ENCODE results near the gene AKAP6.

Gene AKAP6

GRCh38 chr14:32825058-32825457, 496.0 kb downstream of the AKAP6 start:
- H3K27ac Mint-ChIP-seq (ENCODE audit: low read depth), result no peak overlapping the region
- no peak for DNase-seq (ENCODE audit: low spot score in 2 of 2)
- ATAC-seq (replicated peaks; ENCODE audit: extremely low read depth, poor library complexity, severe bottlenecking), result no peak
- no peak overlapping the region for H3K4me3 Mint-ChIP-seq
- no peaks in the 10 kb centered on the region for H3K27me3 Mint-ChIP-seq
- H3K36me3 Mint-ChIP-seq (ENCODE audit: insufficient read depth), result no peaks in the 10 kb centered on the region
- no peaks in the 10 kb centered on the region for H3K4me1 Mint-ChIP-seq
- peaks cover 25% of the 10 kb centered on the region for H3K9me3 Mint-ChIP-seq

GRCh38 chr14:32826404-32827082, 497.4 kb downstream of the AKAP6 start:
- no peaks in the 10 kb centered on the region for H3K4me1 Mint-ChIP-seq
- no peaks in the 10 kb centered on the region for H3K27me3 Mint-ChIP-seq
- H3K27ac Mint-ChIP-seq (ENCODE audit: low read depth), result no peak overlapping the region
- DNase-seq (ENCODE audit: low spot score in 2 of 2) (no peak), ATAC-seq (replicated peaks; ENCODE audit: extremely low read depth, poor library complexity, severe bottlenecking) (no peak)
- H3K4me3 Mint-ChIP-seq, result no peak overlapping the region
- peaks cover 23% of the 10 kb centered on the region for H3K9me3 Mint-ChIP-seq
- no peaks in the 10 kb centered on the region for H3K36me3 Mint-ChIP-seq (ENCODE audit: insufficient read depth)

- ATAC-seq (replicated peaks; ENCODE audit: extremely low read depth, poor library complexity, severe bottlenecking), result no peak
- no peak for DNase-seq (ENCODE audit: low spot score in 2 of 2)
- peaks cover 28% of the 10 kb centered on the region for H3K9me3 Mint-ChIP-seq
- no peaks in the 10 kb centered on the region for H3K36me3 Mint-ChIP-seq (ENCODE audit: insufficient read depth)
- no peak overlapping the region for H3K27ac Mint-ChIP-seq (ENCODE audit: low read depth)
- no peak overlapping the region for H3K4me3 Mint-ChIP-seq
- H3K4me1 Mint-ChIP-seq, result no peaks in the 10 kb centered on the region
- H3K27me3 Mint-ChIP-seq, result no peaks in the 10 kb centered on the region
These were observed 498.4 kb downstream of the AKAP6 start for GRCh38 chr14:32827514-32827913.

- ATAC-seq (replicated peaks; ENCODE audit: extremely low read depth, poor library complexity, severe bottlenecking) (no peak), DNase-seq (ENCODE audit: low spot score in 2 of 2) (no peak)
- Mint-ChIP-seq H3K4me3 (no peak overlapping the region), H3K4me1 (no peaks in the 10 kb centered on the region), H3K27ac (ENCODE audit: low read depth) (no peak overlapping the region), H3K36me3 (ENCODE audit: insufficient read depth) (no peaks in the 10 kb centered on the region), H3K9me3 (peaks cover 23% of the 10 kb centered on the region), H3K27me3 (no peaks in the 10 kb centered on the region)
These were observed 506.8 kb downstream of the AKAP6 start for GRCh38 chr14:32835924-32836323.

GRCh38 chr14:32841698-32842097, 512.6 kb downstream of the AKAP6 start:
- Mint-ChIP-seq H3K27me3 (no peaks in the 10 kb centered on the region), H3K4me3 (no peak overlapping the region), H3K36me3 (ENCODE audit: insufficient read depth) (no peaks in the 10 kb centered on the region), H3K4me1 (no peaks in the 10 kb centered on the region), H3K9me3 (peaks cover 23% of the 10 kb centered on the region), H3K27ac (ENCODE audit: low read depth) (no peak overlapping the region)
- DNase-seq (ENCODE audit: low spot score in 2 of 2), result no peak
- ATAC-seq (replicated peaks; ENCODE audit: extremely low read depth, poor library complexity, severe bottlenecking), result no peak

GRCh38 chr14:32846821-32847365, 517.8 kb downstream of the AKAP6 start:
- Mint-ChIP-seq H3K4me3 (no peak overlapping the region), H3K4me1 (no peaks in the 10 kb centered on the region), H3K9me3 (peaks cover 18% of the 10 kb centered on the region), H3K36me3 (ENCODE audit: insufficient read depth) (no peaks in the 10 kb centered on the region), H3K27ac (ENCODE audit: low read depth) (no peak overlapping the region), H3K27me3 (no peaks in the 10 kb centered on the region)
- DNase-seq (ENCODE audit: low spot score in 2 of 2) (no peak), ATAC-seq (replicated peaks; ENCODE audit: extremely low read depth, poor library complexity, severe bottlenecking) (no peak)

GRCh38 chr14:32847867-32848266, 518.8 kb downstream of the AKAP6 start:
- H3K4me1 Mint-ChIP-seq, result no peaks in the 10 kb centered on the region
- H3K27me3 Mint-ChIP-seq, result no peaks in the 10 kb centered on the region
- H3K27ac Mint-ChIP-seq (ENCODE audit: low read depth), result no peak overlapping the region
- no peak overlapping the region for H3K4me3 Mint-ChIP-seq
- DNase-seq (ENCODE audit: low spot score in 2 of 2), result no peak
- no peaks in the 10 kb centered on the region for H3K36me3 Mint-ChIP-seq (ENCODE audit: insufficient read depth)
- H3K9me3 Mint-ChIP-seq, result peaks cover 18% of the 10 kb centered on the region
- no peak for ATAC-seq (replicated peaks; ENCODE audit: extremely low read depth, poor library complexity, severe bottlenecking)

- H3K9me3 Mint-ChIP-seq, result peaks cover 29% of the 10 kb centered on the region
- no peaks in the 10 kb centered on the region for H3K27me3 Mint-ChIP-seq
- H3K4me3 Mint-ChIP-seq, result no peak overlapping the region
- H3K36me3 Mint-ChIP-seq (ENCODE audit: insufficient read depth), result no peaks in the 10 kb centered on the region
- H3K4me1 Mint-ChIP-seq, result no peaks in the 10 kb centered on the region
- no peak for DNase-seq (ENCODE audit: low spot score in 2 of 2)
- ATAC-seq (replicated peaks; ENCODE audit: extremely low read depth, poor library complexity, severe bottlenecking), result no peak
- H3K27ac Mint-ChIP-seq (ENCODE audit: low read depth), result no peak overlapping the region
These were observed 536.8 kb downstream of the AKAP6 start for GRCh38 chr14:32865827-32866376.

- peaks cover 26% of the 10 kb centered on the region for H3K9me3 Mint-ChIP-seq
- H3K4me1 Mint-ChIP-seq, result no peaks in the 10 kb centered on the region
- DNase-seq (ENCODE audit: low spot score in 2 of 2) (no peak), ATAC-seq (replicated peaks; ENCODE audit: extremely low read depth, poor library complexity, severe bottlenecking) (no peak)
- H3K27ac Mint-ChIP-seq (ENCODE audit: low read depth), result no peak overlapping the region
- no peak overlapping the region for H3K4me3 Mint-ChIP-seq
- peaks cover 1% of the 10 kb centered on the region for H3K36me3 Mint-ChIP-seq (ENCODE audit: insufficient read depth)
- no peaks in the 10 kb centered on the region for H3K27me3 Mint-ChIP-seq
These were observed 554.1 kb downstream of the AKAP6 start for GRCh38 chr14:32883188-32883587.
